GM21619 (cell line): ENCODE results near the gene WASF1.
"Not testable (repeated sequence)": the region's sequence is repeated elsewhere in the genome, so short reads cannot be mapped to it uniquely, and the experiment has no call there.

Experiments
- ATAC-seq: cut with Tn5 transposase; IDR thresholded peaks from one replicate; pipeline ENCODE4 v1.9.1; 2021; ENCODE audit not compliant: unreplicated experiment

The WASF1 gene

GRCh38 chr6:110178626-110179405 is 654 bp downstream of the WASF1 start:
- peak; percentile 26 for ATAC-seq

- ATAC-seq: no peak
Measured at GRCh38 chr6:110173506-110174132, 5.9 kb downstream of the WASF1 start.

GRCh38 chr6:110170081-110170480 is 9.4 kb downstream of the WASF1 start:
- no peak for ATAC-seq

GRCh38 chr6:110158479-110158878 is 21.0 kb downstream of the WASF1 start:
- no peak for ATAC-seq

- ATAC-seq: no peak
Measured at GRCh38 chr6:110147870-110148269, 31.6 kb downstream of the WASF1 start.

GRCh38 chr6:110140650-110141049 is 38.8 kb downstream of the WASF1 start:
- no peak for ATAC-seq

- no peak for ATAC-seq
Measured at GRCh38 chr6:110139052-110139451, 40.4 kb downstream of the WASF1 start.

GRCh38 chr6:110137924-110138887 is 41.3 kb downstream of the WASF1 start:
- no peak for ATAC-seq

- ATAC-seq: no peak
Measured at GRCh38 chr6:110130362-110130761, 49.1 kb downstream of the WASF1 start.

- ATAC-seq: no peak
Measured at GRCh38 chr6:110128418-110128817, 51.1 kb downstream of the WASF1 start.

GRCh38 chr6:110125361-110125760 is 54.1 kb downstream of the WASF1 start:
- ATAC-seq: no peak

- ATAC-seq: not testable (repeated sequence)
Measured at GRCh38 chr6:110121655-110122054, 57.8 kb downstream of the WASF1 start.

- ATAC-seq: no peak
Measured at GRCh38 chr6:110116258-110116657, 63.2 kb downstream of the WASF1 start.

- ATAC-seq: no peak
Measured at GRCh38 chr6:110114004-110114403, 65.5 kb downstream of the WASF1 start.

GRCh38 chr6:110105296-110105695 is 74.2 kb downstream of the WASF1 start:
- ATAC-seq: no peak

GRCh38 chr6:110103260-110103659 is 76.2 kb downstream of the WASF1 start:
- no peak for ATAC-seq

GRCh38 chr6:110102411-110102810 is 77.1 kb downstream of the WASF1 start:
- ATAC-seq: peak; percentile 13

- ATAC-seq: peak; percentile 50
Measured at GRCh38 chr6:110101885-110102284, 77.6 kb downstream of the WASF1 start.

- no peak for ATAC-seq
Measured at GRCh38 chr6:110098511-110099116, 80.9 kb downstream of the WASF1 start.

- ATAC-seq: no peak
Measured at GRCh38 chr6:110097443-110097842, 82.0 kb downstream of the WASF1 start.

- ATAC-seq: no peak
Measured at GRCh38 chr6:110095935-110096334, 83.5 kb downstream of the WASF1 start.
